HL-60 (cell line): ENCODE data around the gene EBF4.

Source experiments
- DNase-seq, 2 experiments: peaks; one replicate each; pipeline ENCODE4 v3.0.0-alpha.2; 2010 to 2020; ENCODE audit warnings: low read depth in 1 of 2, low spot score in 1 of 2
- H3K27ac ChIP-seq: fragments of 250-450 bp; sonication (Bioruptor Pico); replicated peaks from 2 replicates; pipeline ENCODE4 v1.5.1; 2020; ENCODE audit warnings: mild to moderate bottlenecking, moderate library complexity
- H3K27me3 ChIP-seq: fragments of 250-450 bp; sonication (Bioruptor Pico); 2 replicates; pipeline ENCODE4 v1.5.1; 2021; ENCODE audit warnings: mild to moderate bottlenecking, moderate library complexity; ENCODE audit not compliant: insufficient read depth, poor library complexity, severe bottlenecking
- H3K4me3 ChIP-seq: replicated peaks from 2 replicates; pipeline ENCODE4 v1.5.1; 2011; ENCODE audit warnings: mild to moderate bottlenecking, control low read depth, low read length; ENCODE audit not compliant: insufficient read depth
- GABPA ChIP-seq: IDR thresholded peaks from 2 replicates; pipeline ENCODE4 v1.6.1; 2012; ENCODE audit warnings: low read depth
- POLR2AphosphoS5 ChIP-seq: IDR thresholded peaks from 2 replicates; pipeline ENCODE4 v1.6.1; 2012; ENCODE audit warnings: low read depth
- SPI1 ChIP-seq: IDR thresholded peaks from 2 replicates; pipeline ENCODE4 v1.6.1; 2012; ENCODE audit warnings: low read depth, mild to moderate bottlenecking, borderline replicate concordance
- TF ChIP-seq, protein P1 (sequence below): IDR thresholded peaks from one replicate; pipeline ENCODE4 v1.5.1; 2011; ENCODE audit warnings: low read length, control low read depth, inconsistent platforms; ENCODE audit not compliant: insufficient read depth
- TF ChIP-seq, protein P2 (sequence below): IDR thresholded peaks from 2 replicates; pipeline ENCODE4 v1.6.1; 2012; ENCODE audit warnings: low read depth; ENCODE audit not compliant: insufficient replicate concordance

Gene EBF4

DNA sequence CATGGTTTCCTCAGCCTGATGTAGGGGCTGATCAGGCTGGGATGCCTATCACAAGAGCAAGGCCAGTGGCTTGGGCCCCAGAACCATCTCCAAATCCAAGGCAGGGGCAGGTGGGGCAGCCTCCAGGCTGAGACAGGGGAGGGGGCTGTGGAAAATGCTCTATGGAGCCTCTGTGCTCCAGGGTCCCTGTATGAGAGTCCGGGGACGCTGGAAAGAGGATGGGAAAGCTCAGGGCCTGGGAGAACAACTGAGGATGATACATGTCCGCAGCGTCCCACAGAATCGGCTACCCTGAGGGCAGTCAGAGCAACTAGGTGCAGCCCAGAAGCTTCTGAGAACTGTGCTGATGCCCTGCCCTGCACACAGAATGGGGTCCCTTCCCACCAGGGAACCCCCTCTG is 64.4 kb downstream of the EBF4 start:
- no peak for DNase-seq
- Histone ChIP-seq H3K4me3 (no peak overlapping the region), H3K27me3 (peaks cover 25% of the 10 kb centered on the region), H3K27ac (no peak overlapping the region)
- TF ChIP-seq GABPA (no peak), SPI1 (no peak), POLR2AphosphoS5 (no peak)
- TF ChIP-seq, protein P1, sequence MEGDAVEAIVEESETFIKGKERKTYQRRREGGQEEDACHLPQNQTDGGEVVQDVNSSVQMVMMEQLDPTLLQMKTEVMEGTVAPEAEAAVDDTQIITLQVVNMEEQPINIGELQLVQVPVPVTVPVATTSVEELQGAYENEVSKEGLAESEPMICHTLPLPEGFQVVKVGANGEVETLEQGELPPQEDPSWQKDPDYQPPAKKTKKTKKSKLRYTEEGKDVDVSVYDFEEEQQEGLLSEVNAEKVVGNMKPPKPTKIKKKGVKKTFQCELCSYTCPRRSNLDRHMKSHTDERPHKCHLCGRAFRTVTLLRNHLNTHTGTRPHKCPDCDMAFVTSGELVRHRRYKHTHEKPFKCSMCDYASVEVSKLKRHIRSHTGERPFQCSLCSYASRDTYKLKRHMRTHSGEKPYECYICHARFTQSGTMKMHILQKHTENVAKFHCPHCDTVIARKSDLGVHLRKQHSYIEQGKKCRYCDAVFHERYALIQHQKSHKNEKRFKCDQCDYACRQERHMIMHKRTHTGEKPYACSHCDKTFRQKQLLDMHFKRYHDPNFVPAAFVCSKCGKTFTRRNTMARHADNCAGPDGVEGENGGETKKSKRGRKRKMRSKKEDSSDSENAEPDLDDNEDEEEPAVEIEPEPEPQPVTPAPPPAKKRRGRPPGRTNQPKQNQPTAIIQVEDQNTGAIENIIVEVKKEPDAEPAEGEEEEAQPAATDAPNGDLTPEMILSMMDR = no peak
- TF ChIP-seq, protein P2, sequence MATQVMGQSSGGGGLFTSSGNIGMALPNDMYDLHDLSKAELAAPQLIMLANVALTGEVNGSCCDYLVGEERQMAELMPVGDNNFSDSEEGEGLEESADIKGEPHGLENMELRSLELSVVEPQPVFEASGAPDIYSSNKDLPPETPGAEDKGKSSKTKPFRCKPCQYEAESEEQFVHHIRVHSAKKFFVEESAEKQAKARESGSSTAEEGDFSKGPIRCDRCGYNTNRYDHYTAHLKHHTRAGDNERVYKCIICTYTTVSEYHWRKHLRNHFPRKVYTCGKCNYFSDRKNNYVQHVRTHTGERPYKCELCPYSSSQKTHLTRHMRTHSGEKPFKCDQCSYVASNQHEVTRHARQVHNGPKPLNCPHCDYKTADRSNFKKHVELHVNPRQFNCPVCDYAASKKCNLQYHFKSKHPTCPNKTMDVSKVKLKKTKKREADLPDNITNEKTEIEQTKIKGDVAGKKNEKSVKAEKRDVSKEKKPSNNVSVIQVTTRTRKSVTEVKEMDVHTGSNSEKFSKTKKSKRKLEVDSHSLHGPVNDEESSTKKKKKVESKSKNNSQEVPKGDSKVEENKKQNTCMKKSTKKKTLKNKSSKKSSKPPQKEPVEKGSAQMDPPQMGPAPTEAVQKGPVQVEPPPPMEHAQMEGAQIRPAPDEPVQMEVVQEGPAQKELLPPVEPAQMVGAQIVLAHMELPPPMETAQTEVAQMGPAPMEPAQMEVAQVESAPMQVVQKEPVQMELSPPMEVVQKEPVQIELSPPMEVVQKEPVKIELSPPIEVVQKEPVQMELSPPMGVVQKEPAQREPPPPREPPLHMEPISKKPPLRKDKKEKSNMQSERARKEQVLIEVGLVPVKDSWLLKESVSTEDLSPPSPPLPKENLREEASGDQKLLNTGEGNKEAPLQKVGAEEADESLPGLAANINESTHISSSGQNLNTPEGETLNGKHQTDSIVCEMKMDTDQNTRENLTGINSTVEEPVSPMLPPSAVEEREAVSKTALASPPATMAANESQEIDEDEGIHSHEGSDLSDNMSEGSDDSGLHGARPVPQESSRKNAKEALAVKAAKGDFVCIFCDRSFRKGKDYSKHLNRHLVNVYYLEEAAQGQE = no peak

DNA sequence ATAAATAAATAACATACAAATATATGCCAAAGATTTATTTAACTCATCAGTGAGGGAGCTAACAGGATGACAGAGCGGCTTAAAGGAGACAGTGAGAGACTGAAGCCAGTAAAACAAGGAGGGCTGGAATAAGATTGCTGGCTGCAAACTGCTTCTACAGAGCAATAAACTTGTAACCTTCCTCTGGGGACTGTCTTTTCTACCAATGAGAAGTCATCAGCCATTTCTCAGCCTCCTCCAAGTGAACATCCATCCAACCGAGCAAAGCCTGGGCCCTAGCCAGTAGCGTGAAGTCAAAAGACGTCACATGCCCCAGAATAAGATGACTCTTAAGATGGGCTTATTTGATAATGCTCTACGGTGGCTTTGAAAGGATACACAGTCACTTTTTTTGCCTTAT is 65.4 kb downstream of the EBF4 start:
- DNase-seq = no peak
- no peak overlapping the region for H3K4me3 ChIP-seq
- no peak overlapping the region for H3K27ac ChIP-seq
- peaks cover 18% of the 10 kb centered on the region for H3K27me3 ChIP-seq
- TF ChIP-seq, protein P2 = no peak
- TF ChIP-seq, protein P1 = no peak
- TF ChIP-seq GABPA = no peak
- no peak for TF ChIP-seq SPI1

DNA sequence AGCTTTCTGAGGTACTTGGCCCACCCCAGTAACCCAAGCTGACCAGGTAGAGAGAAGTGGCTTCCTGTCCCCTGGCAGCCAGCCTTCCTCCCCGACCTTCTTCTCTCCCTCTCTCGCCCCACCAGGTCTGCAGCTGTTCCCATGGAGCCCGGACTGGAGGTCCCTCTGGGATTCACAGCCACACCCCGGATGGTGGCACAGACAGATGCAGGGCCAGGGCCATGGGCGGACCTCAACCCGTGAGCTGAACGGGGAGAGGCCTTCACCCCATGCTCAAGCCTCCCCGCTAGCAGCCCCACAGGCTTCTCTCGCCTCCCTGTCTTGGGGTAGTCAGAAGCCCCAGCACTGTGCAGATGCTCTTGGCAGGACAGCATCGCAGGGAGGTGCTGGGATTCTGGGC is 66.6 kb downstream of the EBF4 start:
- Histone ChIP-seq H3K4me3 (no peak overlapping the region), H3K27ac (no peak overlapping the region), H3K27me3 (peaks cover 13% of the 10 kb centered on the region)
- no peak for DNase-seq
- TF ChIP-seq, protein P1 = no peak
- TF ChIP-seq GABPA = no peak
- TF ChIP-seq POLR2AphosphoS5 = no peak
- TF ChIP-seq SPI1 = no peak

DNA sequence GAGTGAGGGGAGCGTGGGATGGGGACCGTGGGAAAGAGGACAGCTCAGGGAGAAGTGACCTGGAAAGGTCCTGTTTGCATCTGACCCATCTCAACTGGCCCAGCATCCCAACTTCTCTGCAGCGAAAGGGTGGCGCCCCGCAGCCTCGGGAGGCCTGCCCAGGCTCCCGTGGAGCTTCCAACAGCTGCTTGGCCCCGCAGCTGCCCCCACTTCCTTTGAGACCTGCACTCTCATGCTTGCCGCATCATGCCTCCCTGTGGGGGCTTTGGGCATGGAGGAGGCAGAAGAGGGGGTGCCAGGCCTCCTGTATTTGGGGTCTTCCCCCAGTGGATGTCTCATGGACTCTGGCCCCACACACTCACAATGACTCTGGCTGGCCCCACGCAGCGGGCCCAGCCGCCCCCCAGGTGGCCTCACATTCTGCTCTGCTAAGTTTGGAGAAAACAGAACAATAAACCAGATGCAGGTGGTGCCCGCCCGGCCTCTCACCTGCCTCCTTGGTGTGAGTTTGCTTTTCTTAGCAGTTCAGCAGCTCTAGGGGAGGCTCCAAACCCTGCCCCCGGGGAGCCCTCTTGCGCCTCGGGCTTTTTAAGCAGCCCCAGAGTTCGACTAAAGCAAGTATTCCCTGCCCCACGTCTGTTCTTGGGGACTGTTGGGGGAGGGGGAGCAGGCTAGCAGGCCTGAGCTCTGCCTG is 67.2 kb downstream of the EBF4 start:
- H3K27ac ChIP-seq = no peak overlapping the region
- TF ChIP-seq GABPA (no peak), SPI1 (no peak)
- no peak for DNase-seq
- no peak overlapping the region for H3K4me3 ChIP-seq
- peaks cover 7% of the 10 kb centered on the region for H3K27me3 ChIP-seq
